HG03520 (cell line): ENCODE measurements around the gene FYCO1.

Source experiments
- ATAC-seq: cut with Tn5 transposase; IDR thresholded peaks from one replicate; pipeline ENCODE4 v1.9.1; 2021; ENCODE audit warnings: mild to moderate bottlenecking, moderate library complexity; ENCODE audit not compliant: unreplicated experiment

Gene FYCO1

DNA sequence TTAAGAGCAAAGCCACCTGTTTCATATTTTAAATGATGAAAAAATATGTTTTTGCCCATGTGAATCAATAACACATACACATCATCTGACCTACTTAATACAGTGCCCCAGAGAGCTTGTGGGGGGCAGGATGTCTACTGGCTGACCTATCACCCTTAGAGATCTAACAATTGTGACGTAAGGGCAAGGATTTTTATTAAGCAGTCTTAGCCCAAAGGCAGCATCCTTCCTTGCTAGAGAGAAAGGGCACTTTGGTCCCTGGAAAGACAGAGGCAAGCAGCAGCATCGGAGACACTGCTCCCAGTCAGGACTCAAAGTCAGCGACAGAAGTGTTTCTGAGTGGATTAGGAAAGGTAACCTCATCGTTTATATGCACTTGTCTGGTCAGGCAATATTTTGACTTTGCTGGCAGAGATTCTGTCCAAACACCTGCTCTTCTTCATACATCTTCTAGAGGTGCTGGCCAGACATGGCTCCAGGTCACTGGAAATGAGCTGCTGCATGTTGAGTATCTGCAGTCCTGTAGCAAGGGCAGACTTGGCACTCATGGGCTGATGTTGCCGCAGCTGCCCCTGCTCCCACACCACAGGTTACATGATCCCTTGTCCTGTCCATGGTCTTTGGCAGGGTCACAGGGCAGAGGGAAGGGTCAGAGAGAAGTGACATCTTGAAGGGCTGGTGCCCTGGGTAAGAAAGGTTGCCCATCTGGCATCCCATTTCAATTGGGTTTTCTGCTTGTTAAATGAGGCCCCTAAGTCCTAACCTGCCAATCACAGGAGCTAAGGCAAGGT is 50.6 kb downstream of the FYCO1 start:
- ATAC-seq = no peak

DNA sequence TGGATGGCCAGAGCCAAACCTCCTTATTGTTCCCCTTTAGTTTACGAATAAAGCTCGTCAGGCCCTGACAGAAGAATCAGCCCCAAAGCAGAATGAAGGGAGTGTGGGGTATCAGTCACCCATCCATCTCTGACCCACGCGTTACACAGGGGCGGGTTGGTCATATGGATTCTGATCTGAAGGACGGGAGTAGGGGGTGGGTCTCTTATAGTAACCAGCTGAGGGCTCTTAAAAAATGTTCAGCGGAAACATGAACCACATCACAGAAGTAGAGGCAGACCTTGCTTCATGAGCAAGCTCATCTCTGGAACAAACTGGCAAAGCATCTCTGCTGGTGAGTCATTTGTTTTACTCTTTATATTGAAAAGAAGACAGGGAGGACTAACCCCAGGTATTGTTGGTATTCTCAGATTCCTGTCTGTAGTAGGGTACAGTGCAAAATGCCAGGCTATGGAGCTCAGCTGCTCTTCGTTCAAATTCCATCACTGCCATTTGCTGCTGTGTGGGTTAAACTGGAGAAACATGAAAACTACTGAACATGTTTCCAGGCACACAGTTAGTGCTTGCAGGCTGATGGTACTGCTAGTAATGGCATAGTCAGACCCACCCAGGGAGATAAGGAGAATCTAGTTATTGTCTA is 52.3 kb downstream of the FYCO1 start, which contains the start of gene CXCR6:
Gene CXCR6 (plus strand): TSS at position 258 of the 640 bp plus-strand sequence. CDS start 3,018 bp downstream, outside the sequence.
- ATAC-seq = no peak

DNA sequence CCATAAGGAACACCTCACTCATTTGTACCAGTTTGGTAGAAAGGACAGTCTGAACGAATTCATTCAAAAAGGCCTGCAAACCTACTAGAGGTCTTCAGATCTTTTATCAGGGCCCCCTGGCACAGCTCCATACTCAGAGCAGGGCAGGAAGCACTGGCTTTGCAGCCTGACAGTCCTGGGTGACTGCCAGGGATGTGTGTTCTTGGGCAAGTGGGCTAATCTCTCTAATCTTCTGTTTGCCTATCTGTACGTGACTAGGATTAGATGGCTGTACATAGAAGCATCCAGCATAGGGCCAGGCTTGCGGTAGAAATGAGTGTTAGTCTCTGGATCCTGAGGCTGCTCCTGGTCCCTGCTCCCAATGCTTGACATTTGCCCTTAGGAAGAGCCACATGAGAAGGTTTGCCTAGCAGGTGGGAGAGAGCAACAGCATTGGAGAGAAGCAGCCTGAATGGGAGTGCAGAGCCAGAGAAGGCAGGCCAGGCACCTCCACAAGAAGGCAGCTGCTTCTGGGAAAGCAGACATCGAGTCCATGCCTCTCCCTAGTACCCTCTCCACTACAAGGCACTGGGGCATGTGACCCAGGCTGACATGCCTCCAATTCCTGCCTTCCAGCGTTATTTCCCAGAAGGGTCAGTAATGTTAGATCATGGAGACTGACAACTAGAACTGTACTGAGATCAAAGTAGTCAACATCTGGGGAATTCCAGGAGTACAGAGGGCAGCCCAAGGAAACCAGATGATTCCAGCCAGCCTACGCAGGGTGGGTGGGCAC is 53.4 kb downstream of the FYCO1 start:
- no peak for ATAC-seq

DNA sequence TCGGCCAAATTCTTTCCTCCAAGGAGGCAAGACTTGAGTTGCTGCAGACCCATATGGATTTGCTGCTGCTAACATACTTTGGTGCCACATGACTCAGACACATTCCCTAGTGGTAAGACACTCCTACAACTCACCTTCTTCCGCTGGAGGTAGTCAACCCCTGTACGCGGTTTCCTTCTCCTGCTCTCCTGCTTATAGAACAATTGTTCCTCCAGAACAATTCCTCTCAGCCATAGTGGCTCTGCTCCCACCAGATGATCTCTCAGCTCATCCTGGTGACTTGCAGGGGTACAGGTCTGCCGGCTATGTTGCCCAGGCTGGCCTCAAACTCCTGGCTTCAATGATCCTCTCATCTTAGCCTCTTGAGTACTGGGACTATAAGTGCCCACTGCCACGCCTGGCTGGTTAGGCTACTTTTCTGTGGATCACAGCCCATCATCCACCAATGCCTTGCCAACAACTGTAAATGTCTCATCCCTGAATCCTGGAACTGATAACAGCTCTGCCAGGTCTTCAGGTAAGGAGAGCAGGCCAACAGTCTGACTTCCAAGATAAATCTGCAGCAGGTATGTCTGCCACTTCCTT is 54.8 kb downstream of the FYCO1 start:
- no peak for ATAC-seq

DNA sequence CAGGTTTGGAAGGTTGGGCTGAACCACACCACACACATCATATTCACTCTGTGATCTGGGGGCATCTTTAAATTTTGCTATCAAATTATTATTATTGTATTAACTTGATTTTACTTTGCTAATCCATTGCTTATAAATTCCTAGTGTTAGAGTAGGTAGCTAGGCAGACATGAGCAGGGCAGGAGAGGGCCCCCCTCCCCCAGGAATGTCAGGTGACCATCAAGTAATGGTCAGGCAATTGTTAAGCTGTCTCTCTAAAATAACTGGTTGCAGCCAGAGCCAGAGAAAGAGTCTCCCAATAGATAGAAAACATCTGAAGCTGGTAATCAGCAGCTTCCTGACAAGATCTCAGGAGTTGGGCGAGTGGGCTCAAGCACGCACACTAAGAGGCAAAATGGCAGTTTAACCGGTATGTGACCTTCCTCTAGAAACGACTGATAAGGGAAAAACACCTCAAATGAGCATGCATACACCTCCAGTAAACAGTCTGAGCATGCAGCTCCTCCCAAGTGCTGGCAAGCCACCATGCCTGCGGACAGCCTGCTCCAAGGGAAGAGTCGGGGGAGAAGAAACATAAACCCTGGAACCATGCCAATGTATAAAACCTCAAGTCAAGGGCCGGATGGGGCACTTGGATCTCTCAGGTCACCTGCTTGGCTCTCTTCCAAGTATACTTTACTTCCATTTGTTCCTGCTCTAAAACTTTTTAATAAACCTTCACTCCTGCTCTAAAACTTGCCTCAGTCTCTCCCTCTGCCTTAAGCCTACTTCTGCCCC is 55.4 kb downstream of the FYCO1 start:
- ATAC-seq = no peak

DNA sequence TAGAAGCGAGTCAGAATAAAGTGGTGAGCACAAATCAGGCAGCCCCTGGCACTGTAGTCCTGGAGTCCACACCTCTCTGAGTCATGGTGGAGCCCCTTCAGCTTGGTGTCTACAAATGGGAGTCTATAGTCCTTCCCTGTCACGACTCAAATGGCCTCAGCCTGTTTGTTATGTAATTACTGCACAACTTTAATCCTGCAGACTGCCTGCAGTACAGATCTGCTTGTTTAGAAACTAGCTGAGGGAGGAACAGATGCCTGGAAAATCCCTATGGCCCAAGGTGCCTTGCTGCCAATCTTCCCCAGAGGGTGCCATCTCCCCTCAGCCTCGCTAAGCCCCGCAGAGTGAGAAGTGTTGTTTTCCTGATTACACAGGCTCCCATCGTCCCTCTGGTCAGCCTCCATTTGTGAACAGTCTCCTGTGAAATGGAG is 56.3 kb downstream of the FYCO1 start:
- no peak for ATAC-seq

DNA sequence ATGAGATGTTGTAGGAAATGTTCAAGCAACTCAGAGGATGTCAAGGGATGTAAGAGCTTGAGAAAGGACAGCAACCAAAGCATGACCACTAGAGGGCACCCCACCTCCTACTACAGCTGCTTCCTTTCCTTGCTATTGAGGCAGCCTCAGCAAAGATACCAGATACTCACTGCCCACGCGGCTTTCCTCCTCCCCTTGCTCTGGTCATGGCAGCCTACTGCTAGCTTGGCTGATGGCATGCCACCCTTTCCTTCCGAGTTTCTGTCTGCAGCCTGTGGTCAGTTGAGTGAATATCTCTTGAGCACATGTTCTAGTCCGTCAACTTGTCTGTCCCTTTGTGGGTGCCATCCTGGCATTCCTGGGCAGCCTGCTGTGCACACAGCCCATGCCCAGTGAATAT is 56.8 kb downstream of the FYCO1 start:
- ATAC-seq = no peak

DNA sequence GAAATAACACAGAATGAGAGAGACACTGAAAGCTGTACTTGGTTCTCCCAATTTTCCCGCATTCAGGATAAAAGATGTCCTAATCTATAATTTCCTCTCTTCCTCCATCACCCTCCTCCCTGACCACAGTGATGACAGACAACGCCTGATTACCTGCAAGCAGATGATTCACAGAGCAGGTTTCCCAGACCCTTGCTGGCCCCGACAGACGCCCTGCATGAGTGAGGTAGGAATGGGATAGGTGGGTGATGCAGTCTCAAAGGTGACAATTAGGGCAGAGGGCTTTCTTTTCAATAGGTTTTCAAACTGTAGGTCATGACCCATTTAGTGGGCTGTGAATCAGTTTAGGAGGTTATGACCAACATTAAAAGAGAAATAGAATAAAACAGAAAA is 57.6 kb downstream of the FYCO1 start:
- no peak for ATAC-seq

DNA sequence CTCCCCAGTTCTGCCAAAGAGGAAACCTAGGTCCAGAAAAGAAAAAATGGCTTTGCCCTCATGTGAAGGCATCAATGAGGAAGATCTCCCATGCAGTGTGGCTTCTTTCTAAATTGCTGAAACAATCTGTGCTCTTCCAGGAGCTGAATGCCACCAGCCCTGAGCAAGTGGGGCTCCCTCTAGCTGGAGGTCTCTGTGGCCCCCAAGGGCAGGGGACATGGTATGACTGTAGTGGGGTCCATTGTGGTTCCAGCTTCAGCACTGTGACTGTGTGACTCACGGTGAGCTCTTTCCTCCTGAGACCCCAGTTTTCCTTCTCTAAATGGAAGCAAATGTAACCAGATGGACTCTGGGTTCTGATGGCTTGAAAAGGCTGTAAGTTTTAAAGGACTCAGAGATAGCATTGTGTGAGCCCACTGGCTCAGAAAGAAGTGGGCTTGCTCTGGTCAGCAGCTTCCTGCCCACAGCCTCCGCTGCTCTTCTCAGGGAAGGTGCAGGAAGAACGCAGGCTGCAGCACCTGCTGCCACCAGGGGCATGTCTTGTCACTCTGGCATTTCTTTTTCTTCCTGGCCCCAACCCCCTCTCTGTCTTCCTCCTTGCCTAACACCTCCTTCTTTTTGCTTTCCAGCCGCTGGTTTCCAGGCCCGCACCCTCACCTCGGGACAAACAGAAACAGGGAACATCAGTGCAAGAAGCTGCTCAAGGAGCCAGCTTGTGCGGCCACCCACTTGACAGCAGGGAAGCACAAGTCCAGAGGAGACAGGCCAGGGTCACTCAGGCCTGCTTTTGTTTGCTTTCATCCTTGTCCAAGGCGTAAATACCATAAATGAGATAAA is 58.2 kb downstream of the FYCO1 start:
- ATAC-seq = no peak

DNA sequence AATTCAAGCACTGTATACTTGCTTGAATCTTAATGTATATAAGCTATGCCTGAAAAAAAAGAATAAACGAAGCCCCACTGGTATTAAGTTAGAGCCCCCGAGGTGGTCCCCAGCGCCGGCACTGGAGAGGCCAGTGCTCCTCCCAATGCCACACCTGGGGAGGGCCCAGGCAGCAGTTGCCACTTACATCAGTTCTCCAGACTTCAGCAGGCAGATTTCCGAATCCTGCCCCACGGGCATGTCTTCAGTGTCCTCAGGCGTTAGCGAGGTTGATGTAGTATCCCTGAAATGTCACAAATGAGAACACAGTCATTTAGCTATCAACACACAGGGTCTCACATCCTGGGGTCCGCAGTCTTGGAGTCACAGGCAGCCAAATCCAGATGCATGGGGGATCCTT is 59.4 kb downstream of the FYCO1 start:
- ATAC-seq = no peak

DNA sequence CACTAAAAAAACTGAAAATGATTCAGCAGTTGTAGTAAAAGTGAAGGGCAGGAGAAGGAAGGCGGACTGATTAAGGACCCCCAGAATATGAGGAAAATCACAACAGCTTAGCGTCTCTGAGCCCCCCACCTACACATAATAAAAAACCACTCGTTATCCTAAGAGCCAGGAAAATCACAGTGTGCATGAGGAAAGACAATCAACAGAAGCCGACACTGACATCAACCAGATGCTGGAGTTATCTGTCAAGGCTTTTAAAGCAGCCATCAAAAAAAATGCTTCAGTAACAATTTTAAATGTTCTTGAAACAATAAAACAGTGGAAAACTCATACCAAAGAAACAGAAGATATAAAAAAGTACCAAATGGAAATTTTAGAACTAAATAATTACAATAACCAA is 62.0 kb downstream of the FYCO1 start:
- no peak for ATAC-seq

DNA sequence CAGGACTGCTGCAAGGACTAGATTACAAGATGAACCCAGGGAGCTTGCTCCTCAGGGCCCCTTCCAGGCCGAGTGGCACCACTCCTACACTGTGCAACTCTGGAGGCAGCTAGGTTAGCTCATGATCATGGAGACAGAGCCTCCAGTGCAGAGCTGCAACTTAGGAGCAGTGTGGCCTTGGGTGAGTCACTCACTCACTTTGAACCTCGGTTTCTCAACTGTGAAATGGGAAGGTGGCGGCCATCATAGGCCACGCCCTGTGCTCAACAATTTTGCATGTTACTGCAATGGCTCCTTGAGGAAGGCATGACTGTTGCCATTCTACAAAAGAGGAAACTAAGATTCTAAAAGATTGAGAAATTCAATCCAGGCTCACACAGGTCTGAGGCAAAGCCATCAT is 63.5 kb downstream of the FYCO1 start:
- no peak for ATAC-seq

DNA sequence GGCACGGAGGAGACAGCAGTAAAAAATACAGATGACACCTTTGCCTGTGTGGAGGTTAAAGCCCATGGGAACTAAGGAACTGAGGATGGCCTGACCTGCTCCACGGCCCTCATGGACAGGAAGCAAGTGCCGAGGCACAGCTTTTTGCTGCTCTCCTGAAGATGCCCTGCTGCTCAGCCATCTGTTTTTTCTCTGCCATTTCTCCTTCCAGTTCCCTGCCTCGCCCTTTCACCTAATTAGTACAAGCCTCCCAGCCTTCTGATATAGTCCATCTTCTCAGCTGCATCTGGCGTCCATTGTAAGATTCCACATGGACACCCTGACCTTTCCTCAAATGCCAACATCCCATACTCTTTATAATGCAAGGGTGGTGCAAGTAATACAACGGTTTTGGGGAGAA is 64.1 kb downstream of the FYCO1 start:
- ATAC-seq = no peak

DNA sequence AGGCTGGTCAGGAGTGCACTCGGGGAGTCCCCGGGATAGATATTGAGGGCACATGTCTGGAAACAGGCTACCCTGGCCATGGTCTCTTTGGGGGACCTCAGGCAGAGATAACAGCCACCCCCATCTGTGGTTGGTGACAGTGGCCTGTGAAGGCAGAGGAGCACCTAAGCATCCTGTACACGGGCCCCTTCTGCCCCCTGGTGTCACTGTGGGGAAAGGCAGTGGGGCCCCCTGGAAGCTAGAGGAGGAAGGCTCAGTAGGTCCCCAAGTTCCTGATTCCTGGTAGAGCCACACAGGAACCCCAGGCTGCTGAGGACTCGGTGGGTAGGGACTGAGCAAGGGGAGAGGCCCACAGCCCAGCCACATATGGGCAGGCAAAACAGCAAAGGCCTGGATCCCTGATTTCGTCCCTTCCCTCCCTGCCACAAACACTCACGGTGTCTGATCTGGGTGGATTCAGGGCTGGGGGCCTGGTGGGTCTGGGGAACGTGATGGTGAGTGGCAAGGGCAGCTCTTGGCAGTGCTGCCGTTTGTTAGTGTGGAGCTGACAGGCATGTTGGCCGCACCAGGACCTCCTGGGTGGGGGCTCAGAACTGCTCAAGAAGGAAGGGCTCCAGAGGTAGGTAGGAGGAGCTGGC is 66.5 kb downstream of the FYCO1 start:
- ATAC-seq = no peak

DNA sequence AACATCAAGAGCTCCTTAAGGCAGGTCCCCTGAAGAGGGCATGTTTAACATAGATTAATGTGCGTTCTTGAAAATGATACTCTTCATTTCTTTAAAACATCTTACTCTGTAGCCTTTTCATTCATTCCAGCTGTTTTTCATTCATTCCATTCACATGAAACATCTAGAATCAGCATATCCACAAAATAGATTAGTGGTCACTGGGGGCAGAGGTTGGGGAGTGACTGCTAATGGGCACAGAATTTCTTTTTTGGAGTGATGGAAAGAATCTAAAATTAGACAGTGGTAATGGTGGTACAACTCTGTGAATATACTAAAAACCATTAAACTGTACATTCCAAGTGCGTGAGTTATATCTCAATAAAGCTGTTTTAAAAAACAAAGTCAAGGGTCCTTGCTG is 67.7 kb downstream of the FYCO1 start:
- no peak for ATAC-seq

DNA sequence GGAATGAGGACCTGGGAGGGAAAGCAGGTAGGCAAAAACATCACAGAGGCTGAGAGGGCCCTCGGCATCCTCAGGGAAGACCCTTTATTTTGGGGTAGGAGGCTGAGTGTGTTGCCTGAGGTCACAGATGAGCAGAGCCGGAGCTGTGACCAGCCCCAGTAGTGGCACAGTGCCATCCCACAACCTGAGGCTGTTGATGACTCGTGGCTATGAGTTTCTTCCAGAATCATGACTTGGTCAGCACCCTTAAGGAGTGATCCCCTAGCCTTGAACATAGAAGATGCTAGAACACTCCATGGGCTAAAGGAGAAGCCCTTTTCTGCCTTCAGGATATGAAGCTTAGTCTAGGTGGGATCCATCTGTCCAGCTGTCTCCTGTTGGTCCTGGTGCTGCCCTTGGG is 71.9 kb downstream of the FYCO1 start:
- ATAC-seq = no peak

DNA sequence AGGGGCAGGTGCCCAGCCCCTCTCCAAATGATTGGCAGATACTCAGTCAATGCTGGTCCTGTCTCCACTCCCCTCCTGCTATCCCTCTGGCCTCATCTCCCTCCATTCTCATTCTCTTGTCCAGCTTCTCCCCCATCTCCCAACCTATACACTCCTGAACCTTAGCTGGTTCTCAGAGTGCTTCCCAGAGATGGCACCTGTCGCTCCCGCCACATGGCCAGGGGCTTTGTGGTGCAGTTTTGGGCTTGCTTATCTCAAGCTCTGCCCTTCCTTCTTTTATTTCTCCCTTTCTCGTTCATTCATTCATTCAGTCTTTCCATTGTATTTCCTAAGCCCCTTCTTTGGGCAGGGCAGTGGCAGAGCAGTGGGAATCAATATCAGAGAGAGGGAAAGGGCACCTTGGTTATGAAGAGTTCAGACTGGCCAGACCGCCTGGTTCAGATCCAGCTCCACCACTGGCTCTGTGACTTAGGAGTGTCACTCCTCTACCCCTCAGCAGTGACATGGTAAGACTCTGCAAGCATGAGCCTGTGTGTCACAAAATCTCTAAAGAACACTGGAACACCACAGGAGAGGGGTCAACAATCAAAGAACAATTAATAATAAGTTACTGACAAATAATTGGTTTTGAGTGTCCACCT is 72.6 kb downstream of the FYCO1 start:
- no peak for ATAC-seq

DNA sequence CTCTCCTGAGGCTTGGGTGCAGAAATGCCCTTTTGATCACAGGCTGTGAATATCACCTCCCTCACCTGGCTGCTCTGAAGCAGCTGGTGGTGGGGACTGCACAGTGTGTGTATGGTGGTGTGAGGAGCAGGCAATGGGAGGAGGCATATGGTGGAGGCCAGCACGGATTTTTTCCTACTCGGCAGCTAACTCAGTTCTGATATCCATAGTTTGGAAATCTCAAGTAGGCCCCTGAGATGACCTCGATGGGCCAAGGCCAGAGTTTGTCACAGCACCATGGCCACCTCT is 73.6 kb downstream of the FYCO1 start:
- ATAC-seq = no peak
